DND-41 (cell line): ENCODE results near the gene LAD1.

Experiments
- ATAC-seq: fragments of 200-7000 bp; cut with Tn5 transposase; 3 replicates; pipeline ENCODE4 v1.9.1; 2021; ENCODE audit warnings: low read depth; ENCODE audit not compliant: insufficient read depth
- DNase-seq: peaks from one replicate; pipeline ENCODE4 v3.0.0-alpha.2; 2020
- H2AFZ ChIP-seq: 2 replicates; pipeline ENCODE4 v1.6.0; 2012; ENCODE audit warnings: low read depth, low read length
- H3K27ac ChIP-seq: 2 replicates; pipeline ENCODE4 v1.5.1; 2012; ENCODE audit warnings: low read length, inconsistent platforms
- H3K27me3 ChIP-seq: fragments of 200-600 bp; sonication (generic); 2 replicates; pipeline ENCODE4 v1.6.0; 2012; ENCODE audit warnings: low read length, mild to moderate bottlenecking, inconsistent platforms; ENCODE audit not compliant: insufficient read depth, poor library complexity
- H3K36me3 ChIP-seq: 2 replicates; pipeline ENCODE4 v1.5.1; 2012; ENCODE audit warnings: low read length, inconsistent platforms; ENCODE audit not compliant: insufficient read depth
- H3K4me1 ChIP-seq: 2 replicates; pipeline ENCODE4 v1.5.1; 2012; ENCODE audit warnings: mild to moderate bottlenecking, low read length; ENCODE audit not compliant: insufficient read depth
- H3K4me2 ChIP-seq: 2 replicates; pipeline ENCODE4 v1.6.0; 2012; ENCODE audit warnings: mild to moderate bottlenecking, moderate library complexity, low read length, inconsistent platforms; ENCODE audit not compliant: insufficient read depth
- H3K4me3 ChIP-seq, 2 experiments: fragments of 200-600 bp in 1 of 2; shearing (Covaris generic) in 1 of 2; 2 replicates each; pipeline ENCODE4 v1.5.1; 2012 to 2016; ENCODE audit warnings: inconsistent platforms in 2 of 2, low read length in 2 of 2, mild to moderate bottlenecking in 2 of 2, low read depth in 1 of 2, moderate library complexity in 1 of 2
- H3K79me2 ChIP-seq: 2 replicates; pipeline ENCODE4 v1.6.0; 2012; ENCODE audit warnings: low read length, inconsistent platforms; ENCODE audit not compliant: insufficient read depth
- H3K9ac ChIP-seq: 2 replicates; pipeline ENCODE4 v1.6.0; 2012; ENCODE audit warnings: low read depth, mild to moderate bottlenecking, inconsistent platforms, low read length, moderate library complexity
- H3K9me3 ChIP-seq: 2 replicates; pipeline ENCODE4 v1.5.1; 2012; ENCODE audit warnings: low read length, moderate library complexity, mild to moderate bottlenecking, inconsistent platforms; ENCODE audit not compliant: insufficient read depth, severe bottlenecking
- H4K20me1 ChIP-seq: 2 replicates; pipeline ENCODE4 v1.6.0; 2012; ENCODE audit warnings: low read length; ENCODE audit not compliant: insufficient read depth
- CTCF ChIP-seq: IDR thresholded peaks from 2 replicates; pipeline ENCODE4 v1.5.1; 2012; ENCODE audit warnings: borderline replicate concordance, low read length, moderate library complexity, mild to moderate bottlenecking; ENCODE audit not compliant: poor library complexity, severe bottlenecking; ENCODE audit errors: extremely low read depth
- EZH2 ChIP-seq: IDR thresholded peaks from 3 replicates; pipeline ENCODE4 v1.6.1; 2012; ENCODE audit warnings: borderline replicate concordance, low read depth, mild to moderate bottlenecking, moderate library complexity, low read length, inconsistent platforms; ENCODE audit not compliant: severe bottlenecking

LAD1 gene

GRCh38 chr1:201344206-201345080, 54.7 kb downstream of the LAD1 start:
- Histone ChIP-seq H3K79me2 (no peaks in the 10 kb centered on the region), H3K9ac (no peak overlapping the region), H4K20me1 (no peaks in the 10 kb centered on the region), H3K27ac (no peak overlapping the region), H3K36me3 (no peaks in the 10 kb centered on the region), H3K9me3 (no peaks in the 10 kb centered on the region), H3K4me2 (no peak overlapping the region), H3K27me3 (peaks cover 2% of the 10 kb centered on the region), H3K4me1 (no peaks in the 10 kb centered on the region), H2AFZ (no peak overlapping the region), H3K4me3 (no peak overlapping the region)
- DNase-seq: no peak
- ATAC-seq: no peak
- TF ChIP-seq EZH2: no peak
- TF ChIP-seq CTCF: no peak

- H3K79me2 ChIP-seq: no peaks in the 10 kb centered on the region
- H3K9me3 ChIP-seq: no peaks in the 10 kb centered on the region
- no peaks in the 10 kb centered on the region for H3K4me1 ChIP-seq
- peaks cover 2% of the 10 kb centered on the region for H3K27me3 ChIP-seq
- H3K27ac ChIP-seq: no peak overlapping the region
- H3K9ac ChIP-seq: no peak overlapping the region
- no peak for TF ChIP-seq CTCF
- TF ChIP-seq EZH2: no peak
- DNase-seq (no peak), ATAC-seq (no peak)
- H4K20me1 ChIP-seq: no peaks in the 10 kb centered on the region
- H2AFZ ChIP-seq: no peak overlapping the region
- H3K4me3 ChIP-seq: no peak overlapping the region
- no peaks in the 10 kb centered on the region for H3K36me3 ChIP-seq
- H3K4me2 ChIP-seq: no peak overlapping the region
Observed at GRCh38 chr1:201341377-201341776, 57.7 kb downstream of the LAD1 start.

- H4K20me1 ChIP-seq: no peaks in the 10 kb centered on the region
- no peaks in the 10 kb centered on the region for H3K79me2 ChIP-seq
Observed at GRCh38 chr1:201336711-201337450, 62.2 kb downstream of the LAD1 start.

More at GRCh38 chr1:201336711-201337450, 62.2 kb downstream of the LAD1 start:
- no peak for ATAC-seq
- no peak overlapping the region for H3K4me2 ChIP-seq
- H3K27ac ChIP-seq: no peak overlapping the region
- DNase-seq: no peak
- no peaks in the 10 kb centered on the region for H3K36me3 ChIP-seq
- H3K4me3 ChIP-seq: no peak overlapping the region
- peaks cover 2% of the 10 kb centered on the region for H3K27me3 ChIP-seq
- no peak overlapping the region for H2AFZ ChIP-seq
- no peaks in the 10 kb centered on the region for H3K4me1 ChIP-seq
- H3K9me3 ChIP-seq: no peaks in the 10 kb centered on the region
- no peak for TF ChIP-seq EZH2
- TF ChIP-seq CTCF: no peak
- no peak overlapping the region for H3K9ac ChIP-seq
